Stimulated activated CD4-positive, alpha-beta T cell treated with anti-CD3 and anti-CD28 coated beads, Interleukin-15, amount 100 ng/mL, for 24 hours (primary cell): ENCODE measurements around the gene FOXF1.
A peak's percentile ranks its signal among the peaks of the same experiment; 100 is the strongest.

ENCODE experiments used
- DNase-seq: peaks from one replicate; pipeline ENCODE4 v3.0.0-alpha.2; 2020

Gene FOXF1

GRCh38 chr16:86505185-86505898 lies 5.0 kb upstream of the FOXF1 start:
- no peak for DNase-seq

GRCh38 chr16:86505899-86506864 lies 4.1 kb upstream of the FOXF1 start:
- no peak for DNase-seq

- DNase-seq, result no peak
Observed at GRCh38 chr16:86507173-86508027, 2.9 kb upstream of the FOXF1 start.

- no peak for DNase-seq
Observed at GRCh38 chr16:86508028-86508946, 2.0 kb upstream of the FOXF1 start.

- peak; percentile 35 for DNase-seq
Observed at GRCh38 chr16:86508947-86509758, 1.2 kb upstream of the FOXF1 start.

- peak; percentile 37 for DNase-seq
Observed at GRCh38 chr16:86509759-86510464, 415 bp upstream of the FOXF1 start.

- DNase-seq, result no peak
Observed at GRCh38 chr16:86511317-86512161, 1.2 kb downstream of the FOXF1 start.

- DNase-seq, result no peak
Observed at GRCh38 chr16:86512301-86512859, 2.1 kb downstream of the FOXF1 start.

GRCh38 chr16:86512860-86513470 lies 2.6 kb downstream of the FOXF1 start:
- no peak for DNase-seq

- DNase-seq, result no peak
Observed at GRCh38 chr16:86513471-86514277, 3.3 kb downstream of the FOXF1 start.

GRCh38 chr16:86514481-86515376 lies 4.4 kb downstream of the FOXF1 start:
- DNase-seq, result no peak

- no peak for DNase-seq
Observed at GRCh38 chr16:86515413-86515776, 5.1 kb downstream of the FOXF1 start.

GRCh38 chr16:86515777-86516622 lies 5.7 kb downstream of the FOXF1 start:
- no peak for DNase-seq

- no peak for DNase-seq
Observed at GRCh38 chr16:86516623-86517003, 6.3 kb downstream of the FOXF1 start.

- DNase-seq, result no peak
Observed at GRCh38 chr16:86517033-86517432, 6.7 kb downstream of the FOXF1 start.
